Measurements from ENCODE around the gene GRM8. TPM values are rescaled to one million over a fixed set of nuclear protein-coding genes. Genes with fewer than 3 reads are reported as not detected.
A peak's percentile ranks its signal among the peaks of the same experiment; 100 is the strongest.

The GRM8 gene
- total RNA-seq, 1 experiment from 2014 or later = 0.80 TPM

- CTCF ChIA-PET = no interaction called here
- H3K36me3 ChIP-seq (ENCODE audit: insufficient read depth, low read length, poor library complexity, severe bottlenecking) = no peaks in the 10 kb centered on the region
- no TSS peak for BruUV-seq (replicated peaks)
- TF ChIP-seq EZH2 (IDR thresholded peaks at IDR 0.05; ENCODE audit: borderline replicate concordance, low read depth, low read length, poor library complexity, severe bottlenecking) (no peak), CTCF (conservative IDR thresholded peaks at IDR 0.05; ENCODE audit: low read depth, low read length) (no peak)
- H3K27me3 ChIP-seq (replicated peaks; ENCODE audit: insufficient read depth, low read depth, low read length, poor library complexity) = no peaks in the 10 kb centered on the region
- intact Hi-C loops (cut with micrococcal nuclease; ENCODE audit: unreplicated experiment) = no loop called here
- POLR2A ChIA-PET (ENCODE audit: low non-redundant PET) = no interaction called here
- no peaks in the 10 kb centered on the region for H3K4me1 ChIP-seq (ENCODE audit: insufficient read depth, low read length, poor library complexity, severe bottlenecking)
- no peak for DNase-seq (ENCODE audit: low spot score)
- H3K4me3 ChIP-seq (ENCODE audit: low read depth, low read length, poor library complexity, severe bottlenecking) = no peak overlapping the region
- H3K27ac ChIP-seq (ENCODE audit: low read depth, low read length, poor library complexity, severe bottlenecking) = no peak overlapping the region
- no peaks in the 10 kb centered on the region for H3K9me3 ChIP-seq (ENCODE audit: low read depth, low read length, poor library complexity, severe bottlenecking)
Measured at GRCh38 chr7:127119517-127119916, 133.2 kb downstream of the GRM8 start.

GRCh38 chr7:127114742-127115265 lies 137.9 kb downstream of the GRM8 start:
- no peaks in the 10 kb centered on the region for H3K36me3 ChIP-seq (ENCODE audit: insufficient read depth, low read length, poor library complexity, severe bottlenecking)
- H3K4me3 ChIP-seq (ENCODE audit: low read depth, low read length, poor library complexity, severe bottlenecking) = no peak overlapping the region
- no peak for DNase-seq (ENCODE audit: low spot score)
- BruUV-seq (replicated peaks) = no TSS peak
- H3K4me1 ChIP-seq (ENCODE audit: insufficient read depth, low read length, poor library complexity, severe bottlenecking) = no peaks in the 10 kb centered on the region
- no peaks in the 10 kb centered on the region for H3K27me3 ChIP-seq (replicated peaks; ENCODE audit: insufficient read depth, low read depth, low read length, poor library complexity)
- TF ChIP-seq EZH2 (IDR thresholded peaks at IDR 0.05; ENCODE audit: borderline replicate concordance, low read depth, low read length, poor library complexity, severe bottlenecking) (no peak), CTCF (conservative IDR thresholded peaks at IDR 0.05; ENCODE audit: low read depth, low read length) (no peak)
- intact Hi-C loops (cut with micrococcal nuclease; ENCODE audit: unreplicated experiment) = no loop called here
- POLR2A ChIA-PET (ENCODE audit: low non-redundant PET) = no interaction called here
- H3K27ac ChIP-seq (ENCODE audit: low read depth, low read length, poor library complexity, severe bottlenecking) = no peak overlapping the region
- no peaks in the 10 kb centered on the region for H3K9me3 ChIP-seq (ENCODE audit: low read depth, low read length, poor library complexity, severe bottlenecking)
- CTCF ChIA-PET = no interaction called here

- Histone ChIP-seq H3K36me3 (ENCODE audit: insufficient read depth, low read length, poor library complexity, severe bottlenecking) (no peaks in the 10 kb centered on the region), H3K27me3 (replicated peaks; ENCODE audit: insufficient read depth, low read depth, low read length, poor library complexity) (no peaks in the 10 kb centered on the region), H3K9me3 (ENCODE audit: low read depth, low read length, poor library complexity, severe bottlenecking) (no peaks in the 10 kb centered on the region), H3K4me3 (ENCODE audit: low read depth, low read length, poor library complexity, severe bottlenecking) (no peak overlapping the region), H3K27ac (ENCODE audit: low read depth, low read length, poor library complexity, severe bottlenecking) (no peak overlapping the region), H3K4me1 (ENCODE audit: insufficient read depth, low read length, poor library complexity, severe bottlenecking) (no peaks in the 10 kb centered on the region)
- ChIA-PET CTCF (no interaction called here), POLR2A (ENCODE audit: low non-redundant PET) (no interaction called here)
- DNase-seq (ENCODE audit: low spot score) = peak; percentile 72
- TF ChIP-seq EZH2 (IDR thresholded peaks at IDR 0.05; ENCODE audit: borderline replicate concordance, low read depth, low read length, poor library complexity, severe bottlenecking) = no peak
- peak; percentile 73 for TF ChIP-seq CTCF (conservative IDR thresholded peaks at IDR 0.05; ENCODE audit: low read depth, low read length)
- intact Hi-C loops (cut with micrococcal nuclease; ENCODE audit: unreplicated experiment) = loop anchor here (1.0 kb wide), 1 partner anchor 146 kb away; no protein-coding TSS in a partner anchor
- no TSS peak for BruUV-seq (replicated peaks)
Measured at GRCh38 chr7:127107601-127108007, 145.1 kb downstream of the GRM8 start.
